Activated T-cell treated with anti-CD3 and anti-CD28 coated beads, Interleukin-2, amount 50 U/mL, for 48 hours (primary cell): ENCODE data around the gene KISS1.

Experiments
- DNase-seq, 2 experiments: peaks; one replicate each; pipeline ENCODE4 v3.0.0-alpha.2; 2020

The KISS1 gene

GRCh38 chr1:204153667-204154066, 42.6 kb downstream of the KISS1 start:
- DNase-seq = no peak

DNA sequence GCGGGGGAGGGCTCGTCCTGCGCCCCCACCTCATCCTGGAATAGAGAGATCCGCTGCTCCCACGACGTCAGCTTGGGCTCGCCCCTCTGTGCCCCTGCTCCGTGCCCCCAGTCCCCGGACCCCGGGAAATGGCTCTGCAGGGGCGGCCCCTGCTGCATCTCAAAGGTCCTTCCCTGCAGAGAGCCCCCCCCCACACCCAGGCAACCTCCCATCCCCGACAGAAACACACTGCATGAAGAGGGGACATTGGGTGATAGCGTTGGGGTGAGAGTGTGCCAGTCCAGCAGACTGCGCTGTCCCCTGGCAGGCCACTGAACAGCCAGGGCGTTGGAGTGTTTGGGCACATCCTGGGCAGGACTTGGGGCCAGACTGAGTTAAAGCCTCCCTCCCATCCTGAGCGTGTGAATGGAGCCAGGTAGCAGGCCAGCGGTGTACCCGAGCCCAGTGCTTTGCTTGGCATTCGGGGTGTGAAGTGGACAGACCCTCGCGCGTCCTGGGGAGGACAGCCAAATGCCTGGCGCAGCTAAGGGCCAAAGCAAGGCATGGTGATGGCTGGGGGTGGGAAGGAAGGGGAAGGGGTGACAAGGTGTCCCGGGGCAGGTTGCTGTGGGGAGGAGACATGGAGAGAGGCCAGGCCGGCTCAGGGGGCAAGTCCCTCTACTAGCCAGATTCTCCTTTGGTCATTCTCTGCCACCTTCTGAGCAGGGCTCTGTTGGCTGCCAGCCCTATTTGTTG, 43.8 kb downstream of the KISS1 start:
- DNase-seq = no peak

DNA sequence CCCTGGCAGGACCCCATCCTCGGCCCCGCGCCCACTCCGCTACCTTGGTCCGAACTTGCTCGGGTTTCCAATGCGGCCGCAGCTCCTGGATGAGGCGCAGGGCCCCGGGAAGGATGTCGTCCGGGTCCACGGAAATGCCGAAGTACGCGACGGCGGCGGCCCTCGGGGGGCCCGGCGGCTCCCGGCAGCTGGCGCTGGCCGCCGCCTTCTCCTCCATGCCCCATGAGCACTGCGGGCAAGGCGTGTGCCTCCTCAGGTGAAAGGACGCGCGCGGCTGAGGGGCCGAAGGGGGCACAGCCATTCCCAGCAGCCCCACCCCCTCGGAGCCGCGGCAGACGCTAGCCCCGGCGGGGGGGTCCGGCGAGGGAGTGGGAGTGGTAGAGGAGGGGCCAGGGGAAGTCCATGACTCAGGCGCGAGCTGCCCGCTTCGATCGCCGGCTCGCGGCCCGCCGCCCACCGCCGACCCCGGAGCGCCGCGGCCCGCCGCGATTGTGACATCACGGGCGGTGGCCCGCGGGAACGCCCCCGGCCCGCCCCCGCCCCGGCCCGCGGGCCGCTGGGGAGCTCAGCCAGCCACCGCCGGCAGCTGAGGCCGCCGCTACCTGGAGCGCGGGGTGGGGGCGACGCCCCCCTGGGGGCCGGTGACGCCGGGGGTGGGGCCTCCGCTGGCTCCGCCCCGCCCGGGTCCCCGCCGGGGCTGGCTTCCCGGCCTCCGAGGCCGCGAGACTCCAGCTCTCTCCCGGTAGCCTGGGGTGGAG, 44.6 kb downstream of the KISS1 start, which contains the start of gene ETNK2:
Gene ETNK2 (minus strand): TSS at position 493 of the 758 bp plus-strand sequence. CDS start 192 bp downstream, at position 301.
- peak; percentile 49 to 67 for DNase-seq

DNA sequence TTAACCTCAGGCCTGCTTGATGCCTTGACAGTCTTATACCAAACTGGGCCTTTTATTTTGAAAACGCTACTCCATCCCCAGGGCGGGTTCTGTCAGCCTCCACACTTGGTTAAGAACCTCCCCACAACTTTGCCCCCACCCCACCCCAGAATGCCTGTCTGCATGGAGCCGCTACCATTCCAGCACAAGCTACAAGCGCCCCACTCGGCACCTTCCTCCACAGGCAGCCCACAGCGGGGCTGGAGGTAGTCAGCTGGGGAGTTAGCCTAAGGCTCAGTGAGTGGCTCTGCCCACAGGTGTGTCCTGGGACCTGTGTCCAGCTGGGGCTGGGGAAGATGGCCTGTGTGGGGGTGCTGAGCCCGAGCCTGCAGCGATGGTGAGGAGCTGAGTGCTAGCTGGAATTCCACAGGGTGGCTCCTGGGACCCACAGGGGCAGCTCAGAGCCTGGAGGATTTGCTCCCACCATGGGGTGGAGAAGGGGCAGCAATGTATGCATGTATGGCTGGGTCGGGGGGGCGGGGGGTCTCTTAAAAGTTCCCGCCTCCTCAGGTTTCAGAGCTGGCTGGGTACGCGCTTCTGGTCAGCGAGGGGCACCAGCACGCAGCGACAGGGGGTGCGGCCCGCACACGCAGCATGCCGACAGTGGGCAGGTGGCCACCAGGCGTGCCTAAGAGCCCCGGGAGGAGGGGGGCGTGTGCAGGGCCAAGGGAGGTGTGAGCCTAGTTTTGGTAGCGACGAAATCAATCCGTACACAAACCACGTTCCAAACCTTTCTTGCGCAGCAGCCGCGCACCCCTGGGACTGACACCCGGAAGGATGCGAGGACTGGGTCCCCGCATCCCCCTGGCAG, 45.4 kb downstream of the KISS1 start:
- DNase-seq = no peak

- no peak for DNase-seq
These were observed 46.4 kb downstream of the KISS1 start for GRCh38 chr1:204149635-204150565.

DNA sequence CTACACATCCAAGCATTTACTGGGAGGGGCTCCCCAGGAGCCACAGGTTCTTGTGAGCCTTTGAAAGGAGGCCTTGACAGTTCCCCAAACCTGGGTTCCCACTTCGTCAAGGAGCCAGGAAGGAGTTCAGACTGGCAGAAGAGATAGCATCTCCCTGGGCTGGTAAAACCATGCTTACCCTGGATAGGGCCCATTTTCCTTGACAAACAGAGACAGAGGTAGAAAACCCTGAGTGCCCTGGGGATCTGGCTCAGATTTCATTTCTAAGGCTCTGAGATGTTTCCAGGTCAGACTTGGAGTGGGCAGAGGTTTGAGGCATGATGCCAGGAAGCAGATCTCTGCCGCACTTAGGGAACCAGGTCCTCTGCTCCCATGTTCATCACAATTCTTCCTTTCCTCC, 47.2 kb downstream of the KISS1 start:
- DNase-seq = no peak

GRCh38 chr1:204147406-204148383, 48.6 kb downstream of the KISS1 start:
- DNase-seq = no peak

DNA sequence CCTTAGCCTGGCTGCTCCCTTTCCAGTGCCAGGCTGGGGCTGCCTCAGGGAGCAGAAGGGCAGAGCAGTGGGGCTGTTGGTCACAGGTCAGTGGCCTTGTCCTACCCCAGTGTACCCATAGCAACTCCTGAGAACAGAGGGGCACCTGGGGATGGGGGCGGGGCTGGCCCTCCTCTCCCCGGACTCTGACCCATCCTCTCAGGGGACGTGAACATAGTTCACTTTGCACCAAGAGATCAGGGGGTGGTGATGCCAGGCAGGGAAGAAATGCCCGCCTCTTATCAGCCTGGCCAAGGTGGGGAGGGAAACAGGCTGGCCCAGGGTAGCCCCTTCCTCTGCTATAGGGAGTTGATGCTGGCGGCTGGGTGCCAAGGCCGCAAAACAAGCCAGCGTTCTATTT, 49.3 kb downstream of the KISS1 start:
- DNase-seq = no peak

GRCh38 chr1:204146309-204146708, 50.0 kb downstream of the KISS1 start:
- no peak for DNase-seq

GRCh38 chr1:204145033-204145504, 51.2 kb downstream of the KISS1 start:
- DNase-seq = no peak

- DNase-seq = no peak
These were observed 52.8 kb downstream of the KISS1 start for GRCh38 chr1:204143276-204144041.

DNA sequence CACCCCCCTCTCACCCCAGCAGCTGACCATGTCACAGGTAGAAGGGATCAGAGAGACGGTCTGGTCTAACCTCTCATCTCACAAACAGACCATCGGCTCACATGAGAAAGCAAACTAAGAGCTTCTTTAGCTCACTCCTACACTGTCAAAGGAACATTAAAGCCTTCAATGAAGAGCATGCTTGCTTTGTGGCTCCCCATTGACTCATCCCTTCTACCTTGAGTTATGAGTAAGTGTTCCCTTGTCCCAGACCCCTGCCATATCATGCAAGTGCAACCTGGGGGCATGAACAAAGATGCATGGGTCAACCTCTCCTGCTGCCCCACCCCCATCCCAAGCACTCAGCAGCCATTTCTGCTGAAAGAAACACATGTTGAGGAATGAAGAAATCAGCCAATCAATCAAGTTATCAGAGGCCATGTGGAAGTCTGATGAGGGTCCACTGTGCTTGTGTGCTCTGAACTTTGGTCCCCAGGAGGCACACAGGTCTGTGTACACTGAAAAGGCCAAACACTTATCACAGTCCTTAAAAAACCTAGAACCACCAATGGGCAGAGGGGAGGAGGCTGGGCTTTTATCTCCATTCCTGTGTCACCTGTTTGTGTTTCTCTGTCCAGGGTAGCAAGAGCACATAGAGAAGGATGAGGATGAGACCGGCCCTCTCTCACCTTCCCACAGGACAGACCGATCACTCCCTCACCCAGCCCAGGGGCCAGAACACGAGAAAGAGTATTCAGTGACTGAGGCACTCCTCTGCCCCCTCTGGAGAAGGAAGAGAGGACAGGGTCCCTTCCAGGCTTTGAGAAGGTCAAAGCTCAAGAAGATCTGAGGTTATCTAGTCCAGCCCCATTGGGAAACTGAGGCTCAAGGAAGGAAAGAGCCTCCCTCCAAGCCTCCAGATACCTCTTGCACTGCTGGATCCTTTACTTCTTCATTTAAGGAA, 54.0 kb downstream of the KISS1 start:
- no peak for DNase-seq

DNA sequence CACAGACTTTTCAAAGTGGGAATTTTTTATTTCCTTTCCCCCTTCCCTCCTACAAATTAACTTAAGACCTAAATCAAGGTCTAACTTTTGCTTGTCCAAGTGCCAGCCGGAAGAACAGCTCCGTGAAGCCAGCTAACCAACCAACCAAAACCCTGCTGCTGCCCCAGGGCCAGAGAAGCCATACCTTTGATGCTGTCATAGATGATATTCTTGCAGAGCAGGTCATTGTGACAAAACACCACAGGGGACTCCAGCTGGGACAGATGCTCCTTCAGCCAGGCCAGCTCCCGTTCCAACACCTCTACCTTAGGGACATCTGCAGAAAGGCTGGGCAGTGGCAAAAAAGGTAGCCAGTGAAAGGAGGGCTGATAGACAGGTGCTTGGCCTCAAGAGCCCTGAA, 55.2 kb downstream of the KISS1 start:
- no peak for DNase-seq
